Measurements from ENCODE around the gene KANK4.

GRCh38 chr1:62228136-62228882 lies 90.9 kb downstream of the KANK4 start:
- TF ChIP-seq CTCF (IDR thresholded peaks at IDR 0.05) (no peak), POLR2A (IDR thresholded peaks at IDR 0.05) (no peak), EP300 (IDR thresholded peaks at IDR 0.05) (no peak)
